ENCODE data around the gene ARHGEF10L. TPM values are rescaled to one million over a fixed set of nuclear protein-coding genes. Genes with fewer than 3 reads are reported as not detected.

The ARHGEF10L gene
- polyA plus RNA-seq, 4 donors = 38.5 to 60.9 (median 48.7) TPM

- no peak for DNase-seq (ENCODE audit: low read depth in 4 of 4, low spot score in 2 of 4)
These were observed 109.1 kb downstream of the ARHGEF10L start for GRCh38 chr1:17648457-17649145.

- DNase-seq (ENCODE audit: low read depth in 4 of 4, low spot score in 2 of 4) = no peak
These were observed 110.0 kb downstream of the ARHGEF10L start for GRCh38 chr1:17649371-17650106.

GRCh38 chr1:17653276-17653675 lies 113.8 kb downstream of the ARHGEF10L start:
- no peak for DNase-seq (ENCODE audit: low read depth in 4 of 4, low spot score in 2 of 4)

- DNase-seq (ENCODE audit: low read depth in 4 of 4, low spot score in 2 of 4) = peak in 1 of 4 donors; percentile 13
These were observed 114.3 kb downstream of the ARHGEF10L start for GRCh38 chr1:17653728-17654351.

- no peak for DNase-seq (ENCODE audit: low read depth in 4 of 4, low spot score in 2 of 4)
These were observed 115.0 kb downstream of the ARHGEF10L start for GRCh38 chr1:17654519-17654918.

GRCh38 chr1:17655169-17655568 lies 115.7 kb downstream of the ARHGEF10L start:
- no peak for DNase-seq (ENCODE audit: low read depth in 4 of 4, low spot score in 2 of 4)

- DNase-seq (ENCODE audit: low read depth in 4 of 4, low spot score in 2 of 4) = no peak
These were observed 116.4 kb downstream of the ARHGEF10L start for GRCh38 chr1:17655922-17656321.

GRCh38 chr1:17657436-17657835 lies 117.9 kb downstream of the ARHGEF10L start:
- no peak for DNase-seq (ENCODE audit: low read depth in 4 of 4, low spot score in 2 of 4)

GRCh38 chr1:17658837-17659236 lies 119.3 kb downstream of the ARHGEF10L start:
- no peak for DNase-seq (ENCODE audit: low read depth in 4 of 4, low spot score in 2 of 4)

- peak in 1 of 4 donors; percentile 24 for DNase-seq (ENCODE audit: low read depth in 4 of 4, low spot score in 2 of 4)
These were observed 122.2 kb downstream of the ARHGEF10L start for GRCh38 chr1:17661546-17662157.

- DNase-seq (ENCODE audit: low read depth in 4 of 4, low spot score in 2 of 4) = no peak
These were observed 122.8 kb downstream of the ARHGEF10L start for GRCh38 chr1:17662296-17662695.

GRCh38 chr1:17662786-17663185 lies 123.3 kb downstream of the ARHGEF10L start:
- DNase-seq (ENCODE audit: low read depth in 4 of 4, low spot score in 2 of 4) = no peak

- DNase-seq (ENCODE audit: low read depth in 4 of 4, low spot score in 2 of 4) = no peak
These were observed 124.1 kb downstream of the ARHGEF10L start for GRCh38 chr1:17663646-17664045.

GRCh38 chr1:17664322-17664721 lies 124.8 kb downstream of the ARHGEF10L start:
- no peak for DNase-seq (ENCODE audit: low read depth in 4 of 4, low spot score in 2 of 4)

- DNase-seq (ENCODE audit: low read depth in 4 of 4, low spot score in 2 of 4) = no peak
These were observed 125.6 kb downstream of the ARHGEF10L start for GRCh38 chr1:17665054-17665453.

- no peak for DNase-seq (ENCODE audit: low read depth in 4 of 4, low spot score in 2 of 4)
These were observed 126.6 kb downstream of the ARHGEF10L start for GRCh38 chr1:17665950-17666720.

GRCh38 chr1:17667641-17668040 lies 128.1 kb downstream of the ARHGEF10L start:
- no peak for DNase-seq (ENCODE audit: low read depth in 4 of 4, low spot score in 2 of 4)

- DNase-seq (ENCODE audit: low read depth in 4 of 4, low spot score in 2 of 4) = no peak
These were observed 128.7 kb downstream of the ARHGEF10L start for GRCh38 chr1:17668195-17668594.

GRCh38 chr1:17668624-17669175 lies 129.2 kb downstream of the ARHGEF10L start:
- DNase-seq (ENCODE audit: low read depth in 4 of 4, low spot score in 2 of 4) = no peak

- DNase-seq (ENCODE audit: low read depth in 4 of 4, low spot score in 2 of 4) = no peak
These were observed 129.8 kb downstream of the ARHGEF10L start for GRCh38 chr1:17669305-17669704.
